Neuronal stem cell (in vitro differentiated cells): ENCODE measurements around the gene CEBPE.

Experiments
- DNase-seq: peaks from one replicate; pipeline ENCODE4 v3.0.0-alpha.2; 2013; ENCODE audit warnings: low spot score
- H2AFZ ChIP-seq: one replicate; pipeline ENCODE4 v1.6.1; 2013; ENCODE audit warnings: mild to moderate bottlenecking, low read length, inconsistent platforms
- H2AK5ac ChIP-seq: 2 replicates; pipeline ENCODE4 v1.6.1; 2013; ENCODE audit warnings: low read depth, mild to moderate bottlenecking, inconsistent platforms, low read length, moderate library complexity, mixed read lengths
- H2BK120ac ChIP-seq: 2 replicates; pipeline ENCODE4 v1.6.1; 2013; ENCODE audit warnings: low read depth, mild to moderate bottlenecking, inconsistent platforms, low read length, moderate library complexity, mixed read lengths
- H2BK12ac ChIP-seq: one replicate; pipeline ENCODE4 v1.6.1; 2013; ENCODE audit warnings: low read length, inconsistent platforms
- H2BK15ac ChIP-seq: 2 replicates; pipeline ENCODE4 v1.6.1; 2013; ENCODE audit warnings: mild to moderate bottlenecking, low read length, inconsistent platforms, mixed read lengths
- H2BK5ac ChIP-seq: one replicate; pipeline ENCODE4 v1.6.1; 2013; ENCODE audit warnings: inconsistent platforms, mild to moderate bottlenecking, low read length, moderate library complexity
- H3K14ac ChIP-seq: one replicate; pipeline ENCODE4 v1.6.1; 2013; ENCODE audit warnings: low read length, inconsistent platforms
- H3K18ac ChIP-seq: 2 replicates; pipeline ENCODE4 v1.6.1; 2013; ENCODE audit warnings: low read length, inconsistent platforms
- H3K23ac ChIP-seq: 2 replicates; pipeline ENCODE4 v1.6.1; 2013; ENCODE audit warnings: low read depth, mild to moderate bottlenecking, mixed read lengths, low read length, inconsistent platforms; ENCODE audit not compliant: poor library complexity
- H3K27ac ChIP-seq: replicated peaks from 3 replicates; pipeline ENCODE4 v1.5.1; 2013; ENCODE audit warnings: low read length, inconsistent platforms
- H3K27me3 ChIP-seq, 3 experiments: 2 replicates each; pipeline ENCODE4 v1.6.1; 2013; ENCODE audit warnings: low read length in 3 of 3, mild to moderate bottlenecking in 2 of 3, inconsistent platforms in 1 of 3, low read depth in 1 of 3, mixed read lengths in 1 of 3, moderate library complexity in 1 of 3; ENCODE audit not compliant: control insufficient read depth in 3 of 3, insufficient read depth in 3 of 3
- H3K36me3 ChIP-seq, 2 donors: replicated peaks in 1 of 2; 2 replicates each; pipeline ENCODE4 v1.6.1; 2013; ENCODE audit warnings: low read length in 2 of 2; ENCODE audit not compliant: control insufficient read depth in 2 of 2, insufficient read depth in 2 of 2
- H3K4ac ChIP-seq: 2 replicates; pipeline ENCODE4 v1.6.1; 2013; ENCODE audit warnings: inconsistent platforms, mild to moderate bottlenecking, low read length, moderate library complexity
- H3K4me1 ChIP-seq, 2 donors: 1 replicate in 1 of 2; 2 replicates in 1 of 2; pipeline ENCODE4 v1.6.1; 2013; ENCODE audit warnings: low read length in 2 of 2, low read depth in 1 of 2; ENCODE audit not compliant: control insufficient read depth in 2 of 2, insufficient read depth in 1 of 2
- H3K4me2 ChIP-seq: one replicate; pipeline ENCODE4 v1.6.1; 2013; ENCODE audit warnings: mild to moderate bottlenecking, low read length, inconsistent platforms; ENCODE audit not compliant: insufficient read depth, poor library complexity, severe bottlenecking
- H3K4me3 ChIP-seq, 2 donors: 2 replicates each; pipeline ENCODE4 v1.5.1; 2013; ENCODE audit warnings: low read length in 2 of 2, mild to moderate bottlenecking in 2 of 2, inconsistent platforms in 1 of 2, moderate library complexity in 1 of 2
- H3K79me1 ChIP-seq: one replicate; pipeline ENCODE4 v1.6.1; 2013; ENCODE audit warnings: low read depth, mild to moderate bottlenecking, inconsistent platforms, low read length, moderate library complexity
- H3K9ac ChIP-seq: one replicate; pipeline ENCODE4 v1.6.1; 2013; ENCODE audit warnings: mild to moderate bottlenecking, low read depth, low read length, inconsistent platforms; ENCODE audit not compliant: poor library complexity
- H3K9me3 ChIP-seq, 2 donors: replicated peaks in 1 of 2; 2 replicates each; pipeline versions ENCODE3 to v1.6.1; 2013; ENCODE audit warnings: low read length in 2 of 2, mild to moderate bottlenecking in 2 of 2, inconsistent platforms in 1 of 2, low read depth in 1 of 2, mixed read lengths in 1 of 2, moderate library complexity in 1 of 2; ENCODE audit not compliant: control insufficient read depth in 2 of 2, insufficient read depth in 1 of 2
- H4K8ac ChIP-seq: one replicate; pipeline ENCODE4 v1.6.1; 2013; ENCODE audit warnings: low read depth, mild to moderate bottlenecking, inconsistent platforms, low read length, moderate library complexity
- H4K91ac ChIP-seq: one replicate; pipeline ENCODE4 v1.6.1; 2013; ENCODE audit warnings: low read length, low read depth, mild to moderate bottlenecking, inconsistent platforms; ENCODE audit not compliant: poor library complexity
- WGBS, 2 donors: extraction: QIAGEN DNeasy Blood & Tissue Kit; methylation state at CpG; one replicate each; pipeline ENCODE4 v1.1.7; 2013; ENCODE audit warnings: missing lambda C conversion rate in 2 of 2, mixed read lengths in 1 of 2; ENCODE audit not compliant: insufficient read length in 2 of 2, insufficient replicate concordance in 1 of 2; ENCODE audit errors: extremely low coverage in 2 of 2; 5-methylcytosine and 5-hydroxymethylcytosine counted together

The CEBPE gene

DNA sequence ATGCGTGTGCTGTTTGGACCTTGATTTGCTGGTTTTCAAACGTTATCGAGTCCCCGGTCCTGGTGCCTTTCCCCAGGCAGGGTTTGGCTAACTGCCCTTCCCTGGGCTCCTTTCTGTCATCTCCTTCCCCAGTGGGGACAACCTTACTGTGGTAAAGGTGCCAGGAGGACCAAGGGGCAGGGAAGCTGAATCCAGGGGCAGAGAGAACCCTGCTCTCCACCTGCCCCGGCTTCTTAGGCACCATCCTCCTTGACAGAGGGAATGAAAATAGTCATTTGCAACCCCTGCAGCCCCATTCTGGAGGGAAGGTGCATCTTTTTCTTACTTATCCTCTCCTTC is 5.0 kb downstream of the CEBPE start:
- no peak for DNase-seq
- Histone ChIP-seq H2AK5ac (peak overlapping the region; percentile 56), H3K27me3 (peaks cover 0 to 12% (median 0%) of the 10 kb centered on the region in 3 experiments), H4K91ac (no peak overlapping the region), H3K4me2 (no peak overlapping the region), H3K4me1 (peaks cover 9 to 11% of the 10 kb centered on the region in 2 donors), H2BK15ac (peak overlapping the region; percentile 91), H2BK5ac (no peak overlapping the region), H3K23ac (no peak overlapping the region), H2AFZ (peak overlapping the region; percentile 65), H3K9me3 (no peaks in the 10 kb centered on the region), H3K36me3 (no peaks in the 10 kb centered on the region), H2BK120ac (peak overlapping the region; percentile 24), H4K8ac (no peak overlapping the region), H3K14ac (peak overlapping the region; percentile 79), H3K4me3 (no peak overlapping the region), H2BK12ac (no peak overlapping the region), H3K27ac (no peak overlapping the region), H3K9ac (no peak overlapping the region), H3K79me1 (no peaks in the 10 kb centered on the region), H3K4ac (no peak overlapping the region), H3K18ac (peak overlapping the region; percentile 74)
- no CpG with 5 or more reads among the region's 5 CpGs for WGBS, 2 donors

DNA sequence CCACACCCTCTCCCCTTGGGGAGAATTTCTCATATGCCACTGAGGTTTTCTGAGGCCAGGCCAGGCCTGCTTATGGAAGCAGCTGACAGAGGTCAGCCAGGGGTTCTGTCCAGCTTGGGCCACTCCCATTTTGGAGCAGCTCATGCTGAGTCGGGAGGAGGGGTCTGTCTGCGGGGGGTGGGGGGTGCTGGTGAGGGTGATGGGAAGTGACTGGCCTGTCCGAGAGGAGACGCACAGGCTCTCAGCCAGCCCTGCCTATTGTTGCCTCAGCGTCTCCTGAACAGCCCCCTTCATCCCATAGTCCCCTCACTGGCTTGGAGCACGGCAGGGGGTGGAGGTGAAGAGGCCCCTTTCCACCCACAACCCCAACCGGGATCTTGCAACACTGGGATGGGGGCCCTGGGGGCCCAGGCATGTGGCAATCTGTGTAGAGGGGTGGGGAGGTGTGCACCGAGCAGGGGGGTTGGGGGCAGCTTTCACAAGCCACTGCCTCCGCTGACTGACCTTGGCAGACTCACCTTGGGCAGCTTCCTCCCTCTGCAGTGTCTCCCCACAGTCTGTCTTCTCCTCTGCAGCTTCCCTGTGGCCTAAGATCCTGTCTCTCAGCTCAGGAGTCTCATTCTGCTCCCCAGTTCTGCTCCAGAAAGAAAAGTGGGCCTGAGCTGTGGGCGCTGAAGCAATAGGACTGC is 5.5 kb downstream of the CEBPE start:
- Histone ChIP-seq H2AK5ac (peak overlapping the region; percentile 56), H2BK12ac (peak overlapping the region; percentile 82), H3K4me2 (no peak overlapping the region), H3K18ac (peak overlapping the region; percentile 90), H2BK120ac (peak overlapping the region; percentile 24), H4K8ac (no peak overlapping the region), H3K27me3 (peaks cover 0 to 12% (median 0%) of the 10 kb centered on the region in 3 experiments), H2BK5ac (no peak overlapping the region), H3K14ac (peak overlapping the region; percentile 79), H3K4ac (no peak overlapping the region), H3K4me3 (no peak overlapping the region), H3K23ac (no peak overlapping the region), H3K4me1 (peaks cover 9 to 10% of the 10 kb centered on the region in 2 donors), H4K91ac (no peak overlapping the region), H2AFZ (peak overlapping the region; percentile 65), H3K9ac (no peak overlapping the region), H3K27ac (no peak overlapping the region), H2BK15ac (peak overlapping the region; percentile 91), H3K9me3 (peaks cover 0 to 2% of the 10 kb centered on the region in 2 donors), H3K79me1 (no peaks in the 10 kb centered on the region), H3K36me3 (no peaks in the 10 kb centered on the region)
- no CpG with 5 or more reads among the region's 10 CpGs for whole genome bisulfite sequencing, 2 donors
- DNase-seq: no peak

DNA sequence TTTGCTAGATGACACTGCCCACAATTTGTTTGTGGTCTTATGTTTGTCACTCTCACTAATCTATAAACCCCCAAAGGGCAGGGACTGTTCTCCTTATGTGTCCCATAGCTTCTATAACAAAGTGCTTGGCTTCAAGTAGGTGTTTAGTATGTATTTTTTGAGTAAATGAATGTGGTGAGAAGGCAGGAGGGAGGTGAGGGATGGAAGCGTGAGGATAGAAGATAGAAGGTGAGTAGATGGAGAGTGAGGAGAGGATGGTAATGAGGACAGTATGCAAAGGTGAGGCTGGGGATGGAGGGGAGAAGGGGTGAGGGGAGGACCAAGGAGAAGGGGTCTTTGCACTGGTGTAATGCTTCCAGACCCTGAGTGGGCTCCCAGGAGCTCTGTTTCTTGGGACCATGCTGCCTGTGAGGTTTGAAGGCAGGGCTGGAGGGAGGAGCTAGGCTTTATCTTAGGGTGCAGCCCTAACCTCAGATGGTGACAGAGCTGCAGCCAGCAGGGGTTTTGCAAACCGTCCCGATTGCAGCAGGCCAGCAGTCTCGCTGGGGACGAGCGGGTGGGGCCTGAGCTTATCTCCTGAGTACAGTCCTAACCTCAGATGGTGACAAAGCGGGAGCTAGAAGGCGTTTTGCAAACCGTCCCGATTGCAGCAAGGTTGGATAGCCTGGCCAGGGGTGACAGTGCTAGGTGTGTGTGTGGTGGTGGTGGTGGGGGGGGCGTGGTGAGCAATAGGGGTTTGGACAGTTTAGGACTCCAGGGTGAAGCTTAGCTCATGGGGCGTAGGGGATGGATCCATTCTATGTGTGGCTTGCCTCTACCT is 6.5 kb downstream of the CEBPE start:
- H3K23ac ChIP-seq: no peak overlapping the region
- no peaks in the 10 kb centered on the region for H3K79me1 ChIP-seq
- no peak overlapping the region for H2BK5ac ChIP-seq
- no peak overlapping the region for H2BK12ac ChIP-seq
- H3K9me3 ChIP-seq: peaks cover 0 to 2% of the 10 kb centered on the region in 2 donors
- peaks cover 0 to 12% (median 0%) of the 10 kb centered on the region in 3 experiments for H3K27me3 ChIP-seq
- WGBS, 2 donors: 100% methylated on average over 1 of the region's 12 CpGs
- H2AFZ ChIP-seq: no peak overlapping the region
- H4K91ac ChIP-seq: peak overlapping the region; percentile 19
- no peak overlapping the region for H2BK120ac ChIP-seq
- H2AK5ac ChIP-seq: no peak overlapping the region
- no peak overlapping the region for H3K4me2 ChIP-seq
- no peak overlapping the region for H3K27ac ChIP-seq
- H3K4me1 ChIP-seq: peaks cover 9 to 10% of the 10 kb centered on the region in 2 donors
- DNase-seq: no peak
- peak overlapping the region in 1 of 2 donors; percentile 49 for H3K4me3 ChIP-seq
- no peak overlapping the region for H4K8ac ChIP-seq
- H3K14ac ChIP-seq: no peak overlapping the region
- H3K18ac ChIP-seq: no peak overlapping the region
- H3K9ac ChIP-seq: no peak overlapping the region
- no peaks in the 10 kb centered on the region for H3K36me3 ChIP-seq
- no peak overlapping the region for H2BK15ac ChIP-seq
- no peak overlapping the region for H3K4ac ChIP-seq
